Upper lobe of left lung (tissue), 6 donors: ENCODE results near the gene KLRF1. TPM values are rescaled to one million over a fixed set of nuclear protein-coding genes. Genes with fewer than 3 reads are reported as not detected.
A peak's percentile ranks its signal among the peaks of the same experiment; 100 is the strongest.

Experiments
- ATAC-seq, 2 donors: fragments of 200-7000 bp; cut with Tn5 transposase; one replicate each; pipeline ENCODE4 v1.9.1; 2022; ENCODE audit warnings: mild to moderate bottlenecking in 2 of 2, moderate library complexity in 2 of 2; ENCODE audit not compliant: low FRiP score in 2 of 2
- DNase-seq, 2 donors: peaks; one replicate each; pipeline ENCODE4 v3.0.0-alpha.2; 2019 to 2020
- H3K27ac ChIP-seq, 4 donors: fragments of 200-600 bp; sonication (generic); one replicate each; pipeline ENCODE4 v1.5.1; 2016 to 2019
- H3K27me3 ChIP-seq, 4 donors: fragments of 200-600 bp; sonication (generic); one replicate each; pipeline ENCODE4 v1.5.1; 2017 to 2019
- H3K36me3 ChIP-seq, 4 donors: fragments of 200-600 bp; sonication (generic); one replicate each; pipeline ENCODE4 v1.5.1; 2016 to 2019
- H3K4me1 ChIP-seq, 4 donors: fragments of 200-600 bp; sonication (generic); one replicate each; pipeline ENCODE4 v1.5.1; 2018 to 2019
- H3K4me3 ChIP-seq, 4 donors: fragments of 200-600 bp; sonication (generic); one replicate each; pipeline ENCODE4 v1.5.1; 2017 to 2019; ENCODE audit warnings: mild to moderate bottlenecking in 2 of 4, moderate library complexity in 1 of 4
- H3K9me3 ChIP-seq, 4 donors: fragments of 200-600 bp; sonication (generic); one replicate each; pipeline ENCODE4 v1.5.1; 2018 to 2019
- EP300 ChIP-seq, 4 donors: sonication (generic); formaldehyde crosslinking; IDR thresholded peaks; one replicate each; pipeline ENCODE4 v1.5.1; 2017; ENCODE audit warnings: antibody characterized with exemption in 4 of 4, control low read depth in 2 of 4
- POLR2A ChIP-seq, 4 donors: fragments of 450-650 bp; IDR thresholded peaks; one replicate each; pipeline ENCODE4 v1.5.1; 2016 to 2017; ENCODE audit warnings: antibody characterized with exemption in 4 of 4, mild to moderate bottlenecking in 2 of 4
- POLR2AphosphoS5 ChIP-seq, 2 donors: sonication (generic); formaldehyde crosslinking; IDR thresholded peaks; one replicate each; pipeline ENCODE4 v1.5.1; 2017; ENCODE audit warnings: antibody characterized with exemption in 2 of 2
- WGBS, 2 donors: methylation state at CpG; one replicate each; pipeline ENCODE4 v1.1.5; 2017 to 2018; 5-methylcytosine and 5-hydroxymethylcytosine counted together
- total RNA-seq, 6 donors: library from RNA; depleted of rRNA in 4 of 6; stranded (reverse); fragments of >200 nt in 4 of 6; gene quantifications; one replicate each; pipeline versions ENCODE4 v1.1.0 to v1.2.1, GENCODE V29; 2016 to 2021
- TF ChIP-seq, protein P1 (sequence below), 6 experiments: fragments of 450-650 bp in 4 of 6; fragments of 200-600 bp in 2 of 6; sonication (generic) in 2 of 6; IDR thresholded peaks; one replicate each; pipeline ENCODE4 v1.5.1; 2016 to 2019; ENCODE audit warnings: antibody characterized with exemption in 6 of 6
- donor health status: DM: no; HTN: no; CAD: no; lungs with moderate emphysema.
- donor health status: DM: no; HTN: yes; CAD: no; lungs with severe emphysema.

KLRF1 gene
- total RNA-seq, 6 donors from 2014 or later: 1.2 to 6.9 (median 2.0) TPM; not detected in 2

DNA sequence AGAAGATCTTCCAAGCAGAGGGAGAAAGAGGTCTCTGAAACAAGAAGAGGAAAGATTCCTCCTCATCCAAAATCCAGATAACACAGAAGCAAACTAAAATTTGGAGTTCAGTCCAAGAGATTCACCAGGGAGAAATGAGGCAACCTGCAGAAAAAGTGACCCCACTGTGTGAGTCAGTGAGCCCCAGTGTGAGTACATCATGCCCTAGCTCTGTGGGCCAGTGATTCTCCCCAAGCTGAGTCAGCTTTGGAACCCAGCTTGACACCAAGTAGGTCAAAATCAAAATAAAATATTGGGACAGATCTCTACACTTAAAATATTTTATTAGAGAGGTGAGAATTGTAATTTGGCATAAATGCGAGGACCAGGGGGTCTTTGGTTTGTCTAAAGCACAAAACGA lies 24.6 kb downstream of the KLRF1 start:
- ATAC-seq (no peak), DNase-seq (no peak)
- Histone ChIP-seq H3K27me3 (no peaks in the 10 kb centered on the region), H3K4me1 (no peaks in the 10 kb centered on the region), H3K4me3 (no peak overlapping the region), H3K36me3 (peaks cover 3 to 45% (median 12%) of the 10 kb centered on the region in 4 donors), H3K9me3 (peaks cover 0 to 21% (median 3%) of the 10 kb centered on the region in 4 donors), H3K27ac (no peak overlapping the region)
- TF ChIP-seq POLR2A (IDR thresholded peaks at IDR 0.05): no peak
- no peak for TF ChIP-seq EP300 (IDR thresholded peaks at IDR 0.05)
- TF ChIP-seq, protein P1, sequence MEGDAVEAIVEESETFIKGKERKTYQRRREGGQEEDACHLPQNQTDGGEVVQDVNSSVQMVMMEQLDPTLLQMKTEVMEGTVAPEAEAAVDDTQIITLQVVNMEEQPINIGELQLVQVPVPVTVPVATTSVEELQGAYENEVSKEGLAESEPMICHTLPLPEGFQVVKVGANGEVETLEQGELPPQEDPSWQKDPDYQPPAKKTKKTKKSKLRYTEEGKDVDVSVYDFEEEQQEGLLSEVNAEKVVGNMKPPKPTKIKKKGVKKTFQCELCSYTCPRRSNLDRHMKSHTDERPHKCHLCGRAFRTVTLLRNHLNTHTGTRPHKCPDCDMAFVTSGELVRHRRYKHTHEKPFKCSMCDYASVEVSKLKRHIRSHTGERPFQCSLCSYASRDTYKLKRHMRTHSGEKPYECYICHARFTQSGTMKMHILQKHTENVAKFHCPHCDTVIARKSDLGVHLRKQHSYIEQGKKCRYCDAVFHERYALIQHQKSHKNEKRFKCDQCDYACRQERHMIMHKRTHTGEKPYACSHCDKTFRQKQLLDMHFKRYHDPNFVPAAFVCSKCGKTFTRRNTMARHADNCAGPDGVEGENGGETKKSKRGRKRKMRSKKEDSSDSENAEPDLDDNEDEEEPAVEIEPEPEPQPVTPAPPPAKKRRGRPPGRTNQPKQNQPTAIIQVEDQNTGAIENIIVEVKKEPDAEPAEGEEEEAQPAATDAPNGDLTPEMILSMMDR (IDR thresholded peaks at IDR 0.05): no peak
- no peak for TF ChIP-seq POLR2AphosphoS5 (IDR thresholded peaks at IDR 0.05)
- 88 to 96% methylated on average over 2 of the region's 2 CpGs for WGBS, 2 donors

DNA sequence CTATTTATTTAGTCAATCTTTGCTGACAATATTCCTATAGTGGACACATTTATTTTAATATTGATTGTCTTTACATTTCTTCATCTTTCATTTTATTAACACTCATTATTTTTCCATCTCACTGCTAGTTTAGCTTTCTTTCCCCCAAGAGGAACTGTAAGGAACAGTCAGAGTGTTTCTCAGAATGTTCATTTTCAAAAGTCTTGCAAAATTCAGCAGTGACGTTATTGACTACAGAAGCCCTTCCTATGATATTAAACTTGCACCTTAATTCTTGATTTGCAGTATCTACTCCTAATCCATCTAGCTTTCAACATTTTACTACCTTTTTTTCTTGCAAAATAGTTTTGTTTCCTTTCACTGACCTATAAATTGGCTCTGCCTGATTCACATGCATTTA lies 28.9 kb downstream of the KLRF1 start:
- WGBS, 2 donors: 57 to 67% methylated on average over 1 of the region's 1 CpG
- no peak overlapping the region for H3K27ac ChIP-seq

DNA sequence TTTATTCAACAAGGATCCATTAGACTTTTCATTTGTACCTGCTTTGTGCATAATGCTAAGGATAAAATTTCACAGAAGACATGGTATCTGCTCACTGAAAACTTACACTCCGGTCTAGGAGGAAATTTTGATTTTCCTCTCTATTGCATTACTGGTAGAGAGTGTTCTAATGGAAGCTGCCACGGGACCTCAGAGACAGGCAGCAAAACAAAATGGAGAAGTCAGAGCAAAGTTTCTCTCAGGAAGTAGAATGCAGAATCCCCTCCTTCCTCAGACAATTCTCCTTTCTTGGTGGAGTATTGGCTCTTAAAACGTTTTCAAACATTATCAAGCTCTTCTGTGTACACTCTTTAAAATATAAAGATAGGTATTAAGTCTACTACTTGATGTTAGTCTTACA lies 29.6 kb downstream of the KLRF1 start:
- TF ChIP-seq POLR2A (IDR thresholded peaks at IDR 0.05) (no peak), POLR2AphosphoS5 (IDR thresholded peaks at IDR 0.05) (no peak), EP300 (IDR thresholded peaks at IDR 0.05) (no peak)
- TF ChIP-seq, protein P1 (IDR thresholded peaks at IDR 0.05): no peak
- ATAC-seq: no peak
- Histone ChIP-seq H3K4me1 (peaks cover 0 to 5% (median 0%) of the 10 kb centered on the region in 4 donors), H3K27ac (peak overlapping the region in 1 of 4 donors; percentile 6), H3K27me3 (no peaks in the 10 kb centered on the region), H3K36me3 (peaks cover 3 to 45% (median 9%) of the 10 kb centered on the region in 4 donors), H3K4me3 (no peak overlapping the region), H3K9me3 (no peaks in the 10 kb centered on the region)
- DNase-seq: no peak
- 51 to 56% methylated on average over 3 of the region's 3 CpGs for WGBS, 2 donors

More for the DNA sequence above, 28.9 kb downstream of the KLRF1 start:
- H3K9me3 ChIP-seq: no peaks in the 10 kb centered on the region
- no peak for DNase-seq
- no peaks in the 10 kb centered on the region for H3K27me3 ChIP-seq
- peaks cover 3 to 50% (median 12%) of the 10 kb centered on the region in 4 donors for H3K36me3 ChIP-seq
- H3K4me3 ChIP-seq: no peak overlapping the region
- no peak for ATAC-seq
- peaks cover 0 to 5% (median 0%) of the 10 kb centered on the region in 4 donors for H3K4me1 ChIP-seq
- TF ChIP-seq, protein P1 (IDR thresholded peaks at IDR 0.05): no peak
- TF ChIP-seq POLR2AphosphoS5 (IDR thresholded peaks at IDR 0.05): no peak
- TF ChIP-seq POLR2A (IDR thresholded peaks at IDR 0.05): no peak
- no peak for TF ChIP-seq EP300 (IDR thresholded peaks at IDR 0.05)

DNA sequence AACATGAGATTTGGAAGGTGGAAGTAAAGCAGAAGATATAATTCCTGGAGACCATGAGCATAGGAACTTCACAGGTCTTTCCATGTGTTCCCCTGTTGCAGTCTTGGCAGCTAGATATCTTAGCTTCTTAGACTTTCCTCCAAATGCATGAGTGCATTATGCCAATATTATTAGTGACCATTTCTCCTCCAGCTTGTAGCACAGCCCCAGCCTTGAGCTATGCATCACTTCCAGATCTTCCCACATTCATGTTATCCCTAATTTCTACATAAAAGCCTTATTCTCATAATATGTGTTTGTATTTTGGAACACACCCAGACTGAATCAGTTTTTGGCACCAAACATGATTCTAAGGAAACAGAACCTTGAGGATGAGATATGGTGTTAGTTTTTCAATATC lies 30.9 kb downstream of the KLRF1 start:
- no peak for DNase-seq
- Histone ChIP-seq H3K27ac (no peak overlapping the region), H3K27me3 (no peaks in the 10 kb centered on the region), H3K9me3 (no peaks in the 10 kb centered on the region), H3K4me3 (no peak overlapping the region), H3K36me3 (peaks cover 2 to 32% (median 9%) of the 10 kb centered on the region in 4 donors), H3K4me1 (peaks cover 0 to 11% (median 0%) of the 10 kb centered on the region in 4 donors)
- ATAC-seq: no peak
- TF ChIP-seq POLR2AphosphoS5 (IDR thresholded peaks at IDR 0.05) (no peak), POLR2A (IDR thresholded peaks at IDR 0.05) (no peak)

DNA sequence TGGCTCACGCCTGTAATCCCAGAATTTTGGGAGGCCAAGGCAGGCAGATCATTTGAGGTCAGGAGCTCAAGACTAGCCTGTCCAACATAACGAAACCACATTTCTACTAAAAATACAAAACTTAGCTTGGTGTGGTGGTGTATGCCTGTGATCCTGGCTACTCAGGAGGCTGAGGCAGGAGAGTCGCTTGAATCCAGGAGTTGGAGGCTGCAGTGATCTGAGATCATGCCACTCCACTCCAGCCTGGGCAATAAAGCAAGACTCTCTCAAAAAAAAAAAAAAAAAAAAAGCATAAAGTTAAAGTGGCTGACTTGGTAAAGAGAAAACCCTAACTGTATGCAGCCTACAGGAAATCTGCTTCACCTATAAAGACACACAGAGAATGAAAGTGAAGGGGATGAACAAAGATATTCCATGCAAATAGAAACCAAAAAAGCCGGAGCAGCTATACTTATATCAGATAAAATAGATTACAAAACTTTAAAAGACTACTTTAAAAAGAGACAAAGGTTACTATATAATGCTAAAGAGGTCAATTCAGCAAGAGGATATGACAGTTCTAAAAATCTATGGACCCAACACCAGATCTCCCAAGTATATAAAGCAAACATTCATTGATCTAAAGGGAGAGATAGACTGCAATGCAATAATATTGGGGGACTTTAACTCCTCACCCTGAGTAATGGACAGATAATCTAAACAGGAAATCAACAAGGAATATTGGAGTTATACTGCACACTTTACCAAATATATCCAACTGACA lies 37.8 kb downstream of the KLRF1 start:
- 69 to 80% methylated on average over 4 of the region's 4 CpGs for WGBS, 2 donors
- peaks cover 0 to 4% (median 0%) of the 10 kb centered on the region in 4 donors for H3K9me3 ChIP-seq
- H3K4me3 ChIP-seq: peak overlapping the region in 2 of 4 donors; percentile 26 to 52
- no peak for DNase-seq
- ATAC-seq: no peak
- no peak for TF ChIP-seq POLR2AphosphoS5 (IDR thresholded peaks at IDR 0.05)
- TF ChIP-seq EP300 (IDR thresholded peaks at IDR 0.05): no peak
- TF ChIP-seq POLR2A (IDR thresholded peaks at IDR 0.05): no peak
- TF ChIP-seq, protein P1 (IDR thresholded peaks at IDR 0.05): no peak
- peaks cover 0 to 10% (median 2%) of the 10 kb centered on the region in 4 donors for H3K4me1 ChIP-seq
- no peaks in the 10 kb centered on the region for H3K27me3 ChIP-seq
- no peaks in the 10 kb centered on the region for H3K36me3 ChIP-seq
- peak overlapping the region in 3 of 4 donors; percentile 6 to 94 (median 90) for H3K27ac ChIP-seq
